Type B pancreatic cell (in vitro differentiated cells): ENCODE measurements around the gene NELL1. TPM values are rescaled to one million over a fixed set of nuclear protein-coding genes. Genes with fewer than 3 reads are reported as not detected.
"Not testable (repeated sequence)": the region's sequence is repeated elsewhere in the genome, so short reads cannot be mapped to it uniquely, and the experiment has no call there.

Experiments used
- DNase-seq: peaks from one replicate; pipeline ENCODE4 v3.0.0; 2021; ENCODE audit warnings: mixed read lengths; ENCODE audit not compliant: unreplicated experiment; ENCODE audit errors: extremely low spot score
- H3K27ac Mint-ChIP-seq: 2 replicates; pipeline ENCODE4 v1.8.0; 2021; ENCODE audit warnings: mild to moderate bottlenecking, mixed read lengths
- H3K27me3 Mint-ChIP-seq: 2 replicates; pipeline ENCODE4 v1.8.0; 2021; ENCODE audit warnings: mixed read lengths
- H3K36me3 Mint-ChIP-seq: 2 replicates; pipeline ENCODE4 v1.8.0; 2021; ENCODE audit warnings: mixed read lengths
- H3K4me1 Mint-ChIP-seq: one replicate; pipeline ENCODE4 v1.8.0; 2021; ENCODE audit warnings: mixed read lengths; ENCODE audit not compliant: unreplicated experiment
- H3K4me3 Mint-ChIP-seq: 2 replicates; pipeline ENCODE4 v1.8.0; 2021; ENCODE audit warnings: mild to moderate bottlenecking, mixed read lengths
- H3K9me3 Mint-ChIP-seq: 2 replicates; pipeline ENCODE4 v1.8.0; 2021; ENCODE audit warnings: mixed read lengths
- CTCF ChIP-seq: fragments of 200-600 bp; sonication (generic); conservative IDR thresholded peaks from 2 replicates; pipeline ENCODE4 v1.5.0; 2021; ENCODE audit warnings: antibody characterized with exemption, mild to moderate bottlenecking
- total RNA-seq: library from RNA; stranded (reverse); gene quantifications from 2 replicates; pipeline ENCODE4 v1.2.1, GENCODE V29; 2021; ENCODE audit warnings: low replicate concordance

The NELL1 gene
- total RNA-seq, 1 donor from 2014 or later: 16.9 TPM

- DNase-seq: no peak
- no peaks in the 10 kb centered on the region for H3K27me3 Mint-ChIP-seq
- H3K4me1 Mint-ChIP-seq: no peaks in the 10 kb centered on the region
- no peak for TF ChIP-seq CTCF
- no peak overlapping the region for H3K4me3 Mint-ChIP-seq
- H3K27ac Mint-ChIP-seq: no peak overlapping the region
- no peaks in the 10 kb centered on the region for H3K36me3 Mint-ChIP-seq
- peaks cover 5% of the 10 kb centered on the region for H3K9me3 Mint-ChIP-seq
Measured at GRCh38 chr11:21260101-21260500, 590.7 kb downstream of the NELL1 start.

- Mint-ChIP-seq H3K4me1 (peaks cover 4% of the 10 kb centered on the region), H3K9me3 (no peaks in the 10 kb centered on the region), H3K36me3 (no peaks in the 10 kb centered on the region), H3K27ac (no peak overlapping the region), H3K4me3 (no peak overlapping the region), H3K27me3 (no peaks in the 10 kb centered on the region)
- no peak for TF ChIP-seq CTCF
- no peak for DNase-seq
Measured at GRCh38 chr11:21262992-21263391, 593.6 kb downstream of the NELL1 start.

GRCh38 chr11:21264125-21264524, 594.7 kb downstream of the NELL1 start:
- Mint-ChIP-seq H3K9me3 (no peaks in the 10 kb centered on the region), H3K4me1 (peaks cover 4% of the 10 kb centered on the region), H3K36me3 (no peaks in the 10 kb centered on the region), H3K27ac (no peak overlapping the region), H3K27me3 (no peaks in the 10 kb centered on the region), H3K4me3 (no peak overlapping the region)
- no peak for TF ChIP-seq CTCF
- no peak for DNase-seq

GRCh38 chr11:21268036-21268435, 598.6 kb downstream of the NELL1 start:
- Mint-ChIP-seq H3K9me3 (no peaks in the 10 kb centered on the region), H3K4me3 (no peak overlapping the region), H3K27me3 (no peaks in the 10 kb centered on the region), H3K36me3 (no peaks in the 10 kb centered on the region), H3K27ac (no peak overlapping the region), H3K4me1 (peaks cover 4% of the 10 kb centered on the region)
- no peak for TF ChIP-seq CTCF
- no peak for DNase-seq

- not testable (repeated sequence) for H3K9me3 Mint-ChIP-seq
Measured at GRCh38 chr11:21272139-21272538, 602.8 kb downstream of the NELL1 start.

GRCh38 chr11:21278840-21279239, 609.5 kb downstream of the NELL1 start:
- no peak for TF ChIP-seq CTCF
- H3K4me1 Mint-ChIP-seq: no peaks in the 10 kb centered on the region
- no peaks in the 10 kb centered on the region for H3K27me3 Mint-ChIP-seq
- no peaks in the 10 kb centered on the region for H3K9me3 Mint-ChIP-seq
- no peaks in the 10 kb centered on the region for H3K36me3 Mint-ChIP-seq
- no peak overlapping the region for H3K4me3 Mint-ChIP-seq
- H3K27ac Mint-ChIP-seq: no peak overlapping the region
- no peak for DNase-seq

More at GRCh38 chr11:21272139-21272538, 602.8 kb downstream of the NELL1 start:
- H3K4me1 Mint-ChIP-seq, H3K4me3 Mint-ChIP-seq, H3K27ac Mint-ChIP-seq, H3K27me3 Mint-ChIP-seq, H3K36me3 Mint-ChIP-seq, DNase-seq: not testable (repeated sequence)
